HG02610 (cell line): Measurements from ENCODE around the gene ALKBH4.

Experiments
- ATAC-seq: cut with Tn5 transposase; IDR thresholded peaks from one replicate; pipeline ENCODE4 v1.9.1; 2021; ENCODE audit warnings: mild to moderate bottlenecking, moderate library complexity; ENCODE audit not compliant: unreplicated experiment

ALKBH4 gene

DNA sequence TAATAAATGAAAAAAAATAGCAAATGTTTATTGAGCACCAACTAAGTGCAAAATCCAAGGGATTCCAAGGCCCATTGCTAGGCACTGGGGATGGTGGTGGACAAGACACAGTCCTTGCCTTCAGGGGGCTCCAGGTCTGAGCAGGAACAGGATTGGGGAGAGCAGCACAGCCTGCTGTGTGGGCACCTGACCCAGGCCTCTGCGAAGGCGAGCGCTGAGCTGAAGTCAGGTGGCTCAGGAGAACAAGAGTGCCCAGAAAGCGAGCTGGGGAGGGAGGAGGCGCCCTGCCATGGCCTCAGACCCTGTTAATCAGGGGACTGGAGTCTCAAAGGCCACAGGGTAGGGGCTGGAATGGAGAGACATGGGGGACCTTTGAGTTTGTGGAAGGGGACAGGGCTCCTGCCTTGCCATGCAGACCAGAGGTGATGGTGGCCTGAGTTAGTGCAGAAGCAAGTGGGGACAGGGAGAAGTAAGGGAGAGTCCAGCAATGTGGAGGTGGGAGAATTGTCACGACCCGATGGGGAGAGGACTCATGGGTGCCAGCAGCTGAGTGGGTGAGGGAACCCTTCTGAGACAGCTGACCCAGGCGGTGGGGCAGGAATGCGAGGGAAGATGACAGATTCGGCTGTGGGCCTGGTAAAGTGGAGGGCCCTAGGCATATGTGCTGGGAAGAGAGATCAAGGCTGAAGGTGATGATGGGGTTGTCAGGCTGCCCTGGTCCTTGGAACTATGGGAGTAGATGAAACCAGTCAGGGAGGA, 35.3 kb downstream of the ALKBH4 start:
- no peak for ATAC-seq

DNA sequence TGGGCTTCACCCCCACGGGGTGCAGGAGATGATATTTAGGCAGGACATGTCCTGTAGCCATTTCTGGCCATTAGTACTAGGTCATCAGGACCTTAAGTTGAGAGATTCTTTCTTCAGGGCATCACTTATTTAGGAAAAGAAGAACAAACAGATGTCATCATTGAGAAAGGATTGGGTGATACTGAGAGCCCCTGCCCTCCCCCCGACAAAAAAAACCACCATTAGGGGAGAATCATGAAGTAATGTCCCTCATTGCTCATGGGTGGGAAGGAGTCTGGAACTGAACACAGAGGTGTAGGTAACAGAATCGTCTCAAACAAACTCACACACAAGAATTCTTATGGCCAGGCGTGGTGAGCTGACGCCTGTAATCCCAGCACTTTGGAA, 37.7 kb downstream of the ALKBH4 start:
- no peak for ATAC-seq

DNA sequence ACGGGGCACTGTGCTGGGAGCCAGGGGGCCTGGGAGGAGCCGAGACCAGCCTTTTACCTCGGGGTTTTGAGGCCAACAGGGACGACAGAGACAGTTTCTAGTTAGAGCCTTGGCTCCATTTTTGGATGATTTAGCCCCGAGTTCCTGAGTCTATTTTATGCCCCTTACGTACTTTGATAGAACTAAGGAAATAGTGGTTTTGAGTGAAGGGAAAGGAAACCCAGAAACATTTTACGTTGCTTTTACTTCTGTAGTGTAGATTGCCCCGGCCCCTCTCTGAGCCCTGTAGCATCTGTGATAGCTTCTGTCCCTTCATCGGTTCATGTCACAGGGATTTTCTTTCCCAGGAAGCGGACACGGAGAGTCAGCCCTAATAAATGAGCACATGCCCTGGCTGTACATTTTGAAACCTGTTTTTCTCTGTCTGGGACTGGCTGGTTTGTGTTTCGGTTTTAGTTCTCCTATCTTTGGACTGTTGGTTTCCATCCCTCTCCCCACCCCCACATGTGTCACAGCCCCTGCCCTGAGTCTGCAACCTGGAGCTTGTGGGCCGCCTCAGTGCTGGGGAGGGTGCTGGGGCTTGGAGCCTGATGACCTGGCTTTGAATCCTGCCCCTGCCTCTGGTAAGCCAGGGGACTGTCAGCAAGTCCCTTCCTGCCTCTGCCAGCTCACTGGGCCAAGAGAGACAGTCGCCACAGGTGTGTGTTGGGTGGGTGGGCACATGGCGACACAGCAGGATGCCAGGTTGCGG, 38.2 kb downstream of the ALKBH4 start:
- peak; percentile 66 for ATAC-seq

DNA sequence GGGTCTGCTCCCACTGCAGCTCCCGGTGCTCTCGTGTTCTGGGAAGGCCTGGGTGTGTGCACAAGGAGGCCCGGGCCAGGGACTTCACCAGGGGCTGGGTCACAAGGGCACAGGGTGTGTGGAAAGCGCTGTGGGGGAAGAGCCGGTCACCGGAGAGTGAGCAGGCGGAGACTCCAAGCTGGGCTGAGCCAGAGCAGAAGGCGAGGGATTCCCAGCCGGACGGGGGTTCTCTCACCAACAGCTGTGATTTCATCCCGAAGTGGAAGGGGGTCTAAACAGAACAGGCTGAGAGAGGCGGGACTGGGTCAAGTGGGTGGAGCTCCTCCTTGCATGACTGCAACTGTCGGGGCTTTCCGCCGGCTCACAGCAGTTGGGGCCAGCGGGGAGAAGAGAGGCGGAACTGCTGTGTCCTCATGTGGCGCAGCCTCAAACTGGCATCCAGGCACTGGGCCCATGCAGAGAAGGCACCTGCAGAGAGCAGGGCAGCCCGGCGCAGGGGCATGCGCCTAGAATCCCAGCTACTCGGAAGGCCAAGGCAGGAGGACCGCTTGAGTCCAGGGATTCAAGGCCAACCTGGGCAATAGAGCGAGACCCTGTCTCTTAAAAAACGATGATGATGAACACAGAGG, 38.9 kb downstream of the ALKBH4 start:
- ATAC-seq = peak; percentile 73

DNA sequence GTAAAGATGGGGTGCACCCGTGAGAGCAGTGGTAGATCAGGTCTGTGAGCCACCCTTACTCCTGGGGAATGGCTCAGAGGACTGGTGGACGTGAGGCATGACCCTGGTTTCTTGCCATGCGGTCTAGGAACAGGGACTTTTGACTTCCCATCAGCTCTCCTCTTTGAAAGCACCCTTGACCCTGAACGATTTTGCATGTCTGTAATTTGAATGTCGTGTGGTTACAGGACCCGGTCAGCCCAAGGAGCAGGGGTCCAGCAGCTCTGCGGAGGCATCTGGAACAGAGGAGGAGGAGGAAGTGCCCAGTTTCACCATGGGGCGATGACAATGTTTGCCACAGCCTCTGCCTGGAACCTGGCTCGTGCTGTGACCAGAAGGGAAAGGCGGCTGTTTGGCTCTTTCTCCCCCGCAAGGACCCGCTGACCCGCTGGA, 39.9 kb downstream of the ALKBH4 start:
- peak; percentile 20 for ATAC-seq

DNA sequence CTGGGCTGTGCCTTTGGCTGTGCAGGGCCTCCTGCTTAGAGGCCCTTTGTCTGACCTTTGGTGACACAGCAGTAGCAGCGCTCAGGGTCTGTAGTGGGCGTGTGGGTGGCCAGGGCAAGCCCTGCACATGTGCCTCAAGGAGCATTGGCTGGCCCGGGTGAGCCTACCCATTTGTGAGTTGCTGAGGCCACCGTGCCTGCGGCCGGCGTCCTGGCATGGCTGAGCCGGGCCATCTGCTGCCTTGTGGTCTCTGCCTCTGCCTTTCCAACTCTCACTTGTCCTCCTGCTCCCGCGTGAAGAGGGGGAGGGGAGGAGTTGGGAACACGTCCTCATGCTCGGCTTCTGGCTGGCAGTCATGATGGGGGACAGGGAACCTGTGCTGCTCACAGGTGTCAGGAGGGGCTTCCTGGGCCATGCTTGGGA, 40.5 kb downstream of the ALKBH4 start:
- no peak for ATAC-seq

DNA sequence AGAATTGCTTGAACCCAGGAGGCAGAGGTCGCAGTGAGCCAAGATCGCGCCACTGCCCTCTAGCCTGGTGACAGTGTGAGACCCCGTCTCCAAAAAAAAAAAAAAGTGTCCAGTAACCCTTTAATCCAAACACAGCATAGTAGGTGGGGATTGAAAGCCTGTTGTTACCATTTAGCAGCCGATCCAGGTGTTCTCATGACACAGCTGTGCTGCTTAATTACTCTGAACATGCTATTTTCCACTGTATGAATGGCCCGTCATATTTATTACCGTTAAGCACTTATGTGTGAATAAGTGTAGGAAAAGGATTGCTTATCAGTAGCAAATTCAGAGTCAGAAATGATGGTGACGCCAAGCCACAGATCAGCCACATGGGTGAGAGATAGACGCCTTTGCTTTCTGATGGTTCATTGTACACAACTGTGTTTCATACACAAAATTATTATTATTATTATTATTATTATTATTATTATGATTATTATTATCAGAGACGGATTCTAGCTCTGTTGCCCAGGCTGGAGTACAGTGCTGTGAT, 42.9 kb downstream of the ALKBH4 start:
- no peak for ATAC-seq

DNA sequence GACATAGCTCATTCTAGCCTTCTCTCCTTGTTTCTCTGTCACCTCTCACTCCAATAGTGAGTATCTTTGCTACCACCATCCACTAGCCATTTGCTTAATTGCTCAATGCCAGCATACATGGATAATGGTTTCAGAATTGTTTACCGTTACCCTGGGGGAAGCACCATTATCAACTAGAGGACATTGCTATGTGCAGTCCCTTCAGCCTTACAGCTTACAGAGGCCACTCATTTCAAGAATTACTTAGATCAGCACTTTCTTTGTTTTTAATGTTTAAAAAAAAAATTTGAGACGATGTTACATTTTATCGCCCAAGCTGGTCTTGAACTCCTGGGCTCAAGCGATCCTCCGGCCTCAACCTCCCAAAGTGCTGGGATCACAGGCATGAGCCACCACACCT, 46.1 kb downstream of the ALKBH4 start:
- ATAC-seq = no peak

DNA sequence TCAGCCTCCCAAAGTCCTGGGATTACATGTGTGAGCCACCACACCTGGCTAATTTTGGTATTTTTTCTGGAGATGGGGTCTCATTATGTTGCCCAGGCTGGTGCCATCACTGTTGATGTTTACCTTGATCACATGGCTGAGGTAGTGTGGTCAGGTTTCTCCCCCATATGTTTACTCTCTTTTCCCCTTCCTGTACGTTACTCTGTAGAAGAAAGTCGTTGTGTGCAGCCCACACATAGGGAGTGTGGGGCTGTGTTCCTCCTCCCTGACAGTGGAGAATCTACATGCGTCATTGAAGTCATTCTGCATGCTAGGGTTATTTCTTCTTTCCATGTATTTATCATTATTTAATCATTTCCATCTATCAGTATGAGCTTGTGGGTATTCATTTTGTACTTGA, 47.6 kb downstream of the ALKBH4 start:
- ATAC-seq = no peak

DNA sequence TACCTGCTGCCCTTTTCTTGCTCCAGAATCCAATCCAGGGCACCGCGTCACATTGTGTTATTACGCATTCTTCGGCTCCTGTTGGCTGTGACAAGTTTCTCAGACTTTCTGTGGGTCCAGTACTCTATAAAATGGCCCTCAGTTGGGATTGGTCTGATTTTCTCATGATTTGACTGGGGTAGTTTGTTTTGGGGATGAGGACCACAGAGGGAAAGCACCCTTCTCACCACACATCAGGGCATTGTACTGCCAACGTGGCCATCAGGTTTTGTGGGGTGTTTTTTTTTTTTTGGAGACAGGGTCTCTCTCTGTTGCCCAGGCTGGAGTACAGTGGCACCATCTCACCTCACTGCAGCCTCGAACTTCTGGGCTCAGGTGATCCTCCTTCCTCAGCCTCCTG, 48.3 kb downstream of the ALKBH4 start:
- no peak for ATAC-seq

DNA sequence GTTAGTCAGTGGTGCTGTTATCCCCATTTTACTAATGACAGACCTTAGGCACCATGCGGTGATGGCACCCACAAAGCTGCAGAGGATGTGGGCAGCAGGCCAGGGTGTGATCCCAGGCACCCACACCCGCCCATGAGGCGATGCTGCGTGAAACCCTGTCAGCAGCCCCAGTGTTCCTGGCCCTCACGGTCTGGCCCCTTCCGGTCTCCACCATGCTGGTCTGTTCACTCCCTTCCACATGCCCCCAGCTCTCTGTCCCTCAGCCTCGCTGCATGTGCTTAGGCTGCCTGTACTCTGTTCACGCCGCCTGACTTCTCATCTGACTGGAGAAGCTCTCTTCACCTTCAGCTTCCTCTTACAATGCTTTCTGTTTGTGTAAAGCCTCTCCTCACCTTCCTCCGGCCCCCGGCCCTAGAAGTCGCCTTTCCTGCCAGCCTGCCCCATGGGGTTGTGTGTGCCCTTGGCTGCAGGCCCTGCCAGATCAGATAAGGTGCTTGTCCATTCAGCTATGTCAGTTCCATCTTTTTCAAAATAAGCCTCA, 48.9 kb downstream of the ALKBH4 start:
- ATAC-seq = peak; percentile 54

DNA sequence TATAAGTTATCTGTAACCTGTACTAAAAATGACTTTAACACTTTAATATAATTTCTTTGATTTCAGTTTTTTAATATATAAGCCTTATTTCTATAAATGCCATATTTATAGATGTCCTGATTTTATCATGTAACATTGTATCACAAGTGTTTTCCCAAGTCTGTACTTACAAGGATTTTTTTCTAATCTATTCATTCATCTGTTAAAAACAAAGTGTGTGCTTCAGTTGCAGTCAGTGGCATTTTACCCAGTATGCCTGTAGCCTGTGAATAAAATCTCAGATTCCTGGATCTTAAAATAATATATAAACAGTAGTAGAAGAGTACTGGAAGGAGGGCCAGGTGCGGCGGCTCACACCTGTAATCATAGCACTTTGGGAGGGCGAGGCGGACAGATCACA, 51.1 kb downstream of the ALKBH4 start:
- no peak for ATAC-seq

DNA sequence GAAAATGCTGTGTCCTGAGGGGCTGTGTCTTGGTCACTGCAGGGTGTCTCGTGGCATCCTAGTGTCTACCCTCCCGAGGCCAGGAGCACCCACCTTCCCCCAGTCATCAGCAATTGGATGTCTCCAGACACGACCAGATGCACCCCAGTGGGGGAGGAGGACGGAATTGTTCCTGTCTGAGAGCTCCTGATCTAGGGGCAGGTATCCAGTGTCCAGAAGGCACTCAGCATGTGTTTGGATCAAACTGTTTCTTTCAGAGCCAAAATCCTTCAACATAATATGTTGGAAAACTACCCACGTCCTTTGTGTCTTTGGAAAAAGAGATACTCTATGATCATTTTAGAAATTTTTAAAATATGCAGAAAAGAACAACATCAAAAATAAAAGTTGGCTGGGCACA, 51.6 kb downstream of the ALKBH4 start:
- ATAC-seq = no peak

DNA sequence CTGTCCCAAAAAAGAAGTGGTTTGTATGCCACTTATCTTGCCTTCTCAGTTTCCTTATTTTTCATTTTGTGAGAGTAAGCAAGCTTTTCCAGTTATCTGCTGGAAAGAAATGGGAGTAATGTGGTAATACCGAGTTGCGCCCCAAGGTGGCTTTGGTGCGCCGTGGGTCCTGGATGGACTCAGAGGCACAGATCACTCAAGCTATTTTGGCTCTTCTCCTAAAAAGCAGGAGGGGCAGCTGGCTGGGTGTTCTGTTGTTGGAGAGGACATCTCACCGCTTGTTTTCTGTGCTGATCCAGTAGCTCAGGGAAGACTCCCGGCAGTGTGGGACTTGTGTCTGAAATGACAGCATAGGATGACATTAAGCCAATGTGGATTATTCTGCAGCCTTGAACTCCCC, 52.1 kb downstream of the ALKBH4 start:
- ATAC-seq = no peak

DNA sequence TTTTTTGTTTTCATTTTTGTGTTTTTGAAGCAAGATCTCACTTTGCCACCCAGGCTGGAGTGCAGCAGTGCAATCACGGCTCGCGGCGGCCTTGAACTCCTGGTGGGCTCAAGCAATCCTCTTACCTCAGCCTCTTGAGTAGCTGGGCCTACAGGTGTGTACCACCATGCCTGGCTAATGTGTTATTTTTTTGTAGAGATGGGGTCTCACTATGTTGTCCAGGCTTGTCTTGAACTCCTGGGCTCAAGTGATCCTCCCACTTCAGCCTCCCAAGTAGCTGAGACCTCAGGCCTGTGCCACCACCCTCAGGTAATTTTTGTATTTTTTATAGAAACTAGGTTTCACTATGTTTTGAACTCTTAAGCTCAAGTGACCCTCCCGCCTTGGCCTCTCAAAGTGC, 53.7 kb downstream of the ALKBH4 start:
- no peak for ATAC-seq

DNA sequence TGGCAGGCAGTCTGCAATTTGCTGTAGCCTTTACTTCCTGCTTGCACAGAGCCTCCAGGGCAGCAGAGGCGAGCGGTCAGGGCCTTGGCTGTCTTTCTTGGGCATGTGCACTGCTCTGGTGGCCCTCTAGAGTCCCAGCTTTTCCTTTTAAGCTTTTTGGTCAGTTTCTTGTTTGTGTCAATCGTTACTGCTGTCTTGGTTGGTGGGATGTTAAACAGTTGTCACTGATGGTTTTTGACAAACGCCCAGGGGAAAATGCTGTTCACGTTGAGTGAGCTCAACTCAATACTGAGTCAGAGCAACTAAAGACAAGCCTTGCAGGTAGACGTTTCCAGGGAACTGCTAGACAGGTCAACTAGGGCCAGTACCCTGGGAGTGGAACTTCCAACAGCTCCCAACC, 54.5 kb downstream of the ALKBH4 start:
- no peak for ATAC-seq

DNA sequence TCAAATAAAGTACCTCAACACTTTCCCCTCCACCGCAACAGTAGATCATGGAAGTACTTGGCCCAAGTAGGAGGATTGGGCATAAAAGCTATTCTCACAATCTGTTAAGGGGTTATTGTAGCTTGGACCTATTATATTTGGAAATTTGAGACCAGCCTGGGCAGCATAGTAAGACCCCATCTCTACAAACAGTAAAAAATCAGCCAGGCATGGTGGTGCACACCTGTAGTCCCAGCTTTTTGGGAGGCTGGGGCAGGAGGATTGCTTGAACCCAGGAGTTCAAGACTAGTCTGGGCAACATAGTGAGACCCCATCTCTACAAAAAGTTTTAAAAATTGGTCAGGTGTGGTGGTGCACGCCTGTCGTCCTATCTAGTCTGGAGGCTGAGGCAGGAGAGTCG, 55.3 kb downstream of the ALKBH4 start:
- no peak for ATAC-seq

DNA sequence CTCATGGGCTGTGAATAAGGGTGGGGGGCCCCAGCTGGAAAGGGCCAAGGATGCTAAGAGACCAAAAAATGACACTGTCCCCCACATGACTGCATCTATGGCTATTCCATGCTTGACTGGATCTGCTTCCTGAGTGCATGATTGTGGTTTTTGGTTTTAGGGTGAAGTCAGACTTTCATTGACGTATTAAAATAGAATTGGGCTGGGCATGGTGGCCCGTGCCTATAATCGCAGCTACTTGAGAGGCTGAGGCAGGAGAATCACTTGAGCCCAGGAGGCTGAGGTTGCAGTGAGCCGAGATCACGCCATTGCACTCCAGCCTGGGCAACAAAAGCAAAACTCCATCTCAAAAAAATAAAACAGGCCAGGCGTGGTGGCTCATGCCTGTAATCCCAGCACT, 56.1 kb downstream of the ALKBH4 start:
- peak; percentile 50 for ATAC-seq

DNA sequence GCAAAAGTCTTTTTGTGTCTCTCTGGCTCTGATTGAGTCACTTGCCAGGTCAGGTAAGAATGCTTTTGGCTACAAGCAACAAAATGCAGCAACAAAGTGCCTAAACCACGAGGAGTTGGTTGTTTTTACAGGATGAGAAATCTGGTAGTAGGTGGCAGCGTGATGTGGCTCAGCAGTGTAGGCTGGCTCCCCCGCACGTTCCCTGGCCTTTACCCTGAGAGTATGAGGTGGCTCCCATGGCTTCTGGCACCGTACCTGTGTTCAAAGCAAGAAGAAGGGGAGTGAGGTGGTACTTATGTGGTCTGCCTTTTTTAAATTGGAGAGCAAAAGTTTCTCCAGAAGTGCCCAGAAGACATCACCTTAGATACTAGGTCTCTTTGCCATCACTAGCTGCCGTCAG, 56.8 kb downstream of the ALKBH4 start:
- no peak for ATAC-seq
